NCI-H1930 (cell line): ENCODE measurements around the gene ANAPC1.
"Not testable (repeated sequence)": the region's sequence is repeated elsewhere in the genome, so short reads cannot be mapped to it uniquely, and the experiment has no call there.

Experiments used
- DNase-seq, 2 experiments: peaks; one replicate each; lab custom pipeline; 2025; lab: John Stamatoyannopoulos, UW

ANAPC1 gene

GRCh38 chr2:111735838-111736721, 147.9 kb downstream of the ANAPC1 start:
- DNase-seq: not testable (repeated sequence)

GRCh38 chr2:111735420-111735819, 148.6 kb downstream of the ANAPC1 start:
- not testable (repeated sequence) for DNase-seq

- DNase-seq: not testable (repeated sequence)
Measured at GRCh38 chr2:111729812-111730458, 154.1 kb downstream of the ANAPC1 start.

GRCh38 chr2:111727611-111728110, 156.3 kb downstream of the ANAPC1 start:
- DNase-seq: not testable (repeated sequence)

- DNase-seq: not testable (repeated sequence)
Measured at GRCh38 chr2:111725742-111726141, 158.3 kb downstream of the ANAPC1 start.

- not testable (repeated sequence) for DNase-seq
Measured at GRCh38 chr2:111719610-111720009, 164.4 kb downstream of the ANAPC1 start.
